Measurements from ENCODE around the gene BUD23.
"Not testable (repeated sequence)": the region's sequence is repeated elsewhere in the genome, so short reads cannot be mapped to it uniquely, and the experiment has no call there.

The BUD23 gene, protein sequence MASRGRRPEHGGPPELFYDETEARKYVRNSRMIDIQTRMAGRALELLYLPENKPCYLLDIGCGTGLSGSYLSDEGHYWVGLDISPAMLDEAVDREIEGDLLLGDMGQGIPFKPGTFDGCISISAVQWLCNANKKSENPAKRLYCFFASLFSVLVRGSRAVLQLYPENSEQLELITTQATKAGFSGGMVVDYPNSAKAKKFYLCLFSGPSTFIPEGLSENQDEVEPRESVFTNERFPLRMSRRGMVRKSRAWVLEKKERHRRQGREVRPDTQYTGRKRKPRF

DNA sequence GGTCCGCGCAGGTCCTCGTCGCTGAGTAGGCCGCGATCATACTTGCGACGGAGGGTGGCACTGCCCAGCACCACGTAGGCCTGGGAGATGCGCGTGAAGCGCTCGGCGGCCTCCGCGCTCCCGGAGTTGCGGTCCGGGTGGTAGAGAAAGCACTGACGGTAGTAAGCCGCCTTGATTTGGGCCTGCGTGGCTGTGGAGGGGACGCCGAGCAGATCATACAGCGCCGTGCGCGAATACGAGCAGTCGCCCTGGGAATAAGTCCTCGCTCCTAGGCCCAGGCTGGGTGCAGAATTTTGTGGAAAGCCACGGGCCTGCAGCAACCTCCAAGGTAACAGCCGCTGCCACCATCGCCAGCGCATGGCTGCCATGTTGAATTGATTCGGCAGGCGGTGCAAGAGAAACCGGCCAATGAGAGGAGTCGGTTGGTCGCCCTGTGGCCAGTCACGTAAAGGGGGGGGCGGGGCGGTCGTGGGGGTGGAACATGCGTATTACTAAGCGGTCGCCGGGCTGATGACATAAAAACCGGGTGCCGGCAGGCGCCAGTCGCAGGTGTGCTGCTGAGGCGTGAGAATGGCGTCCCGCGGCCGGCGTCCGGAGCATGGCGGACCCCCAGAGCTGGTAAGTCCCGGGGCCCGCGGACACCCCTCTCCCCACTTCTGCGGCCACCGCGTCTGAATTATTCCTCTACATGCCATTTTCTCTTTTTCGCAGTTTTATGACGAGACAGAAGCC is at the start of gene BUD23, which contains the start of gene DNAJC30:
TSS of gene BUD23 (plus strand) at position 542 of the 732 bp plus-strand sequence. CDS start at position 571, 29 bp downstream.
TSS of gene DNAJC30 (minus strand) at position 398 of the 732 bp plus-strand sequence. CDS start at position 368, 30 bp downstream.
- DNase-seq: peak; percentile 95

DNA sequence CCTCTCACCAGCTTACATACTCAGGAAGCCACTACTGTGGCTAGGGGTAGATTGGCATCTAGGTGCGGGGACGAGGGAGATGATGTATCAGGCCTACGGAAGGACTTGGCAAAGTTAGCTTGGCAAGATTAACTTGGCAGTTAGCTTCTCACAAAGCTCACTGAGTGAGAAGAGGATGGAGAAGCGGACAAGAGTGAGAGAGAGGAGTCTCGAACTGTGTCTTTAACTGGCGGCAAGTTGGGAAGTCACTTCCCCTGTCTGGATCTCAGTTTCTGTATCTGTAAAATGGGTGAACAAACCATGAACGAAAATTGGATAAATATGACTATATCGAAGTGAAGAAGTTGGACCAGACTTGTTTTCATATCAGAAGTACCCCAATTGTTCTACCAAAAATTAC is 49.6 kb upstream of the BUD23 start:
- no peak for DNase-seq

DNA sequence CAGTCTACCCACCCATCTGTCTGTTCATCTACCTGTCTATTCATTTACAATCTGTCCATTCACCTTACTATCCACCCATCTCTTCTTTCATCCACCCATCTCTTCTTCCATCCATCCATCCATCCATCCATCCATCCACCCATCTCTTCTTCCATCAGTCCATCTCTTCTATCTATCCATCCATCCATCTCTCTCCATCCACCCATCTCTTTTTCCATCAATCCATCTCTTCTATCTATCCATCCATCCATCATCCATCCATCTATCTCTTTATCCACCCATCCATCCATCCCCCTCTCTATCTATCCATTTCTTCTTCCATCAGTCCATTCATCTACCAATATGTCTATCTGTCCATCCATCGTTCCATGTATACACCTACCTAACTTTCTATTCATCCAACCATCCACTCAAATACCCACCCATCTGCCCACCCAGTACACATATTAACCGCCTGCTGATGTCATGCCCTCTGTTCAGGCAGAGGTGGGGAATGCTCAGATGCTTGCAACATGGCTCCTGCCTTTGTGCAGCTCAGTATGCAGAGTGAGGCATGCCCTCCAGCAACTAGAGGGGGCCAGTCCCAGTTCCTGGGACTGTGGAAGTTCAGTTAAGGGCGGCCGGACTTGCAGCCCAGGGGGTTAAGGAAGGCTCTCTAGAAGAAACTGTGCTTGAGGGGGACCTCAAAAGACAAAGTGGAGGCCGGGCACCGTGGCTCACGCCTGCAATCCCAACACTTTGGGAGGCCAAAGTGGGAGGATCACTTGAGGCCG is 47.8 kb upstream of the BUD23 start:
- no peak for DNase-seq

DNA sequence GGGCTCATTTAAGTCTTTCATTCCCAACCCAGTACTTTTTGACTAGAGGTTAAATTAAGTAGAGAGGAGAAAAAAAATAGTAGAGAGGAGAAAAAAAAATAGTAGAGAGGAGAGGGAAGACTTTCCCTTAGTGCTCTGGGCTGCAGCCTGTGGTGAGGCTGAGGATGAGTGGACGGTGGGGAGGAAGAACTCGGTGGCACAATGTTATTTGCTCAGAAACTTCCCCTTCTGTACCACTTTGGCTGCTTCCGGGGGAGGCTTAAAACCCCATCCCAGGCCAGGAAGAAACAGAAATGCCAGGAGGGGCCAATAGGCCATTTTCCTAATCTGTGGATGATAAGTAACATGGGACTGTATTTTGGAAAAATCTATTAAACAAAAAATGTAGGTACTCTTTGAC is 44.5 kb upstream of the BUD23 start:
- no peak for DNase-seq

DNA sequence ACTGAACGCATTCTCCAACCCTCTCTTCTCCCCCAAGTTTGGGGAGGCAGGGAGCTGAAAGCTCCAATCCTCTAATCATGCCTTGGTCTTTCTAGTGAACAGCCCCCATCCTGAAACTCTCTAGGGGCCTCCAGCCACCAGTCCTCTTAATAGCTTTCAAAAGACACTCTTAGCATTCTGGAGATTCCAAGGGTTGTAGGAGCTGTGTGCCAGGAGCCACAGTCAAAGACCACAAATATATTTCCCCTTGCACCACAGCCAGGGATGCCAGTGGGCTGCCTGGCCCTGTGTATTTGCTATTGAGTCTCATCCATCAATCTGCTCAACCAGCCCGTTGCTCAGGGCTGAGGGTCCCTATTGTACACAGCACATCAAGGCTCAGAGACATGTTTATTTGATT is 40.6 kb upstream of the BUD23 start:
- no peak for DNase-seq

DNA sequence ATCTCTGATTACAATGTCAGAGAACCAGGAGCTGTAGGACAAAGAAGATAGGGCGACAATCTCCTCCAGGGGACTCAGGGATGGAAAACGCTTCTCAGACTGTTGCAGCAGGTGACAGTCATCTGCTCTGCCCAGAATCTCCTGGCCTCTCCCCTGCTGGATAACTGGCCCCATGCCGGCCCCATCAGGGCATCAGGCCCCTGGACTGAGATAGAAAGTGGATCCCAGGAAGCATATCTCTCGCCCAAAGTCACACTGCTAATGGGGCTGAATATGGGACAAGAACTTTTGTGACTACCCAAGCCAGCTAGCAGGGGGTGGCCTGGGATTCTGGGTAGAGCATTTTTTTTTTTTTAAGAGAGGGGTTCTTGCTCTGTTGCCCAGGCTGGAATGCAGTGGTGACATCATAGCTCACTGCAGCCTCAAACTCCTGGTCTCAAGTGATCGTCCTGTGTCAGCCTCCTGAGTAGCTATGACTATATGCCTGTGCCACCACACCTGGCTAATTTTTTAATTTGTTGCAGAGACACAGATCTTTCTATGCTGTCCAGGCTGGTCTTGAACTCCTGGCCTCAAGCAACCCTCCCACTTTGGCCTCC is 38.6 kb upstream of the BUD23 start:
- no peak for DNase-seq

DNA sequence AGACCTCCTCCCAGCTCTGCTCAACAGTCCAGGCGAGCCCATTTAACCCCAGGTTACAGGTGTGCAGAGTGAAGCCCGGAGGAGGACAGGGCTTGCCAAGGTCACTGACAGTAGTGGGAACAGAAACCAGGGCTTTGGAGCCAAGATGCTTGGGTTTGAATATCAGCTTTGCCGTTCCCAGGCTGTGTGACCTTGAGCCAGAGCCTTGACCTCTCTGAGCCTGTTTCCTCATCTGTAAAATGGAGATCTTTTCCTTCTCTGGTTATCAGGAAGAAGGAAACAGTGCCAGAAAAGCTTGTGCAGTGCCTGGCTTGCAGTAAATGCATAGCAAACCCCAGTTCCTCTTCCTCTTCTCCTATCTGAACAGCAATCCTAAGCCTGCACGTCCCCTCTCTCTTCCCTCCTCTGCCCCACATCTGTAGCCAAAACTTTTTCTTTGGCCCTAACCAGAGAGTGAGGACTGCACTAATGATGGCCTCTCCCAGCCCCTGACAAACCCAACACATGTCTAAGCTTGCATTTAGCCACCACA is 37.7 kb upstream of the BUD23 start:
- no peak for DNase-seq

DNA sequence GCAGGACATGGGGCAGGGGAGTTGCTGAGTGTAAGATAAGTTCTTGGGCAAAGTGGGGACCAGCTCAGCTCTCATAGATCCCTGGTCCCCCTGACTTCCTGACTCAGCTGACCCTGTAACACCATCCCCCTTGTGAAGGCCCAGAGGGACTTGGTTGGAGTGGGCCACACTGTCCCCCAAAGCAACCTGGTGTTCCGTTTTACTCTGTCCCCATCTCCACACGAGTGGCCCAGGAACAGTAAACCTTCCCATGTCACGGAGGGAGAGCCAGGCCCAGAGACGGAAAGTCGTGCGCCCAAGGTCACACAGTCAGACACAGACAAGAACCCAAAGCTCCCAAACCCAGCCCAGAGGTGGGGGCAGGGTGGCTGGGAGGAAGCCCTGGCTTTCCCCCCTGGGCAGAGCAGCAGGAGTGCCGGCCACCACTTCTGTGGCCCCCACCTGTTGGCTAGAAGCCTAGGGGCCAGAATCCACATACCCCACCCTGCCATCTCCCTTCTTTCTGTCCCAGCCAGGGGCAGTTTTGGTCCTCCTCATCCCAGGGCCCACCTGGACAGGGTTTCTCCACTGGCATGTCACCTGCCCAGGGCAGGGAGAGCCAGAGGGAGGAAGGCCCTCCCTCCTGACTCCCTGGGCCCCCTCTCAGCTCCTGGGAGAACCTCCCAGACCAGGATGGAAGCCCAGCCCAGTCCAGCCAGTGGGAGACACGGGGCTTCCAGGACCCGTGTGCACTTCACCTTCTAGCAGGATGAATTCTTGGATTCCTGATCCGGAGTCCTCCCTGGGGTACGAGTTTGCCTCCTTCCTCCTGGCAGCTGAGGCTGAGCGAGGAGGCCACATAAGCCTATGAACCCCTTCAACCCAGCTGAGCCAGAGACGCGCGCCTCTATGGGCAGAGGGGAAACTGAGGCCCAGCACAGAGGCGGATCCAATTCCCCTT is 36.3 kb upstream of the BUD23 start:
- DNase-seq: no peak

DNA sequence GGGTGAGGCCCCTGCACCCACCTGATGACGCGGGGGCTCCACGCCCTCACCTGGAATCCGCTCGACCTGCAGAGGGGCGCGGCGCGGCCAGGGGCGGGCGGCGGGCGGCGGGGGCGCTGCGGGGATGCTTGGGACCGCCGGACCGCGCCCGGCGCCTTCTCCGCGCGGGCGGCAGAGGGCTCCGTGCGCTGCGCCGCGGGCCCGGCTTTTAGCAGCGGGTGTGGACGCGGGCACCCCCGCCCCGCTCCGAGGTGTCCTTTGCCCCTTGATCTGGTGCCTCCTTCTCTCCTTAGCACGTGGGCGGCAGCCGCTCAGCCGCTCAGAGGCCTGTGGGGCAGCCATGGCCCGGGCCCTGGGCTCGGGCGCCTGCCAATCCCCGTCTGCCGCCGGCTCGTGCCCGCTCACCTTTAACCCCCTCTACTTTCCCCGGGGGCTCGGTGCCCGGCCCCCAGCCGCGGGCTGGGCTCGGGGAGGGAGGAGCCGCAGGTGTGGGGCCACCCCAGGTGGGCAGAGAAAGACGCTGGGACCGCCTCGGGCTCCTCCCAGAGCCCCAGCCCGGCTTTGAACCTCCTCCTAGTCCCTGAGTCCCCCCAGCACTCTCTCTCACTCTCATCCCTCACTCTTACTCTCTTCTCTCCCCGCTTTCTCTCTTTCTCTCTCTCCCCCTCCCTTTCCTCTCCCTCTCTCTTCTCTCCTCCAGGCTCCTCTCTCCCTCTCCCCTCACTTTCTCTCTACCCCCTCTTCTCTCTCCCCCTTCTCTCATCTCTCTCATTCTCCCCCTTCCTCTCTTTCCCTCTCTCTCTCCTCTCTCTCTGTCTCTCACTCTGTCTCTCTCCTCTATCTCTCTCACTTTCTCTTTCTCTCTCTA is 35.4 kb upstream of the BUD23 start:
- DNase-seq: no peak

DNA sequence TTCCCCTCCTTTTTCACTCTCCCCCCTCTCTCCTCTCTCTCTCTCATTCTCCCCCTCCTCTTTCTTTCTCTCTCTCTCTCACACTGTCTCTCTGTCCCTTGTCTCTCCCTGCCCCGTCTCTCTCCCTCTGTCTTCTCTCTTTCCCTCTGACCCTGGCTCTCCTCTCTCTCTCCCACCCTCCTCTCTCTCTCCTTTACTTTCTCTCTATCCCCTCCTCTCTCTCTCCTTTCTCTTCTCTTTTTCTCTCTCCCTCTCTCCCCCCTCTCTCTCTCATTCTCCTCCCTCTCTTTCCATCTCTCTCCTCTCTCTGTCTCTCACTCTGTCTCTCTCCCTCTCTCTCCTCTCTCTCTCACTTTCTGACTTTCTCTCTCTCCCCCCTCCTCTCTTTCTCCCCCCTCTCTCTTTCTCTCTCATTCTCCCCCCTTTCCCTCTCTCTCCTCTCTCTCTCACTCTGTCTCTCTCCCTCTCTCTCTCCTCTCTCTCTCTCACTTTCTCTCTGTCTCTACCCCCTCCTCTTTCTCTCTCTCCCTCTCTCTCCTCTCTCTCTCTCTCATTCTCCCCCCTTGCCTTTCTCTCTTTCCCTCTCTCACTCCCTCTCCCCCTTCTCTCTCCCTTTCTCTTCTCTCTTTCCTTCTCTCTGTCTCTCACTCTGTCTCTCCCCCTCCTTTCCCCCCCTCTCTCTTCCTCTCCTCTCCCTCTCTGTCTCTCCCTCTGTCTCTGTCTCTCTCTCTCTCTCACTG is 34.6 kb upstream of the BUD23 start:
- no peak for DNase-seq

DNA sequence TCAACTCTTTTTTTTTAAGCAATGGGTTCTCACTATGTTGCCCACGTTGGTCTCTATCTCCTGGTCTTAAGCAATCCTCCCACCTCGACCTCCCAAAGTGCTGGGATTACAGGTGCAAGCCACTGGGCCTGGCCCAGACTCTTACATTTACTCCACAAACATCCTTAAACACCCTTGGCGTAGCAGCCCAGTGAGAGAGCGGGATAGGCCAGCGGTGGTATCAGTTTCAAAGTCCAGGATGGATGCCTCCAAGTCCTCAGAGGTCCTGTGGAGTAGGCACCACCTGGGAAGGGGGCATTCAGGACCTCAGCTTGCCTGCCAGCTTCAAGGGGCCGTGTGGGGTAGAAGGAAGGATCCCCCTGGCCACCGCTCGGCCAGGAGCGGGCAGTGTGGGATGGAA is 33.8 kb upstream of the BUD23 start:
- no peak for DNase-seq

DNA sequence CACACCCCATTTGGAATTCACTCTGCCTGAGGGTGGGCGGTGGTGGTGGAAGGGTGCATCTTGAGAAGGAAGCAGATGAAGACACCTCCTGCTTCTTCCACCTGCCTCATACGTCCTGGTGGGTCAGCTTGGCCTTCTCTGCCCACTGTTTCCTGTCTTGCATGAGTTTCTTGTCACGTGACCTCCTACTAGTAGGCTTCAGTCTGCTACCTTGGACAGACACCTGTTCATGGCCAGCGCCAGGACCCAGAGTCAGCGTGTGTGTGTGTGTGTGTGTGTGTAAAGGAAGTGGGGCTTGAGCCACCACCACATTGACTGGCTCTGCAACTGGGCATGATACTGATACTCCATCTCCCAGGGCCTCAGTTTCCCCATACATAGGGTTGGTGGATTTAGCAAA is 32.9 kb upstream of the BUD23 start:
- DNase-seq: no peak

DNA sequence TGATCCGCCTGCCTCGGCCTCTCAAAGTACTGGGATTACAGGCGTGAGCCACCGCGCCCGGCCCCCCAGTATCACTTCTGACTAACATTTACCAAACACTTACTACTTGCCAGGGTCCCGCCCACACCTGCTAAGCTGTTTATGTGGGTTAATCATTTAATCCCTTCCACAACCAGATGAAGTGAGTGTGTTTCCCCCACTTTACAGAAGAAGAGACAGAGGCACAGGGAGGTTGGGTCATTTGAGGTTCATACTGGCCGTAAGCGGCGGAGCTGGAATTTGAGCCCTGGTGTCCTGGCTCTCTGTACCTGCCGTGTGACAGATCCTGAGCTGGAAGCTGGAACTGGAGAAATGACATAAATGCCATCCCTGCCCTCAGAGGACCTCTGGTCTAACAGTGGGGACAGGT is 30.9 kb upstream of the BUD23 start:
- DNase-seq: no peak

DNA sequence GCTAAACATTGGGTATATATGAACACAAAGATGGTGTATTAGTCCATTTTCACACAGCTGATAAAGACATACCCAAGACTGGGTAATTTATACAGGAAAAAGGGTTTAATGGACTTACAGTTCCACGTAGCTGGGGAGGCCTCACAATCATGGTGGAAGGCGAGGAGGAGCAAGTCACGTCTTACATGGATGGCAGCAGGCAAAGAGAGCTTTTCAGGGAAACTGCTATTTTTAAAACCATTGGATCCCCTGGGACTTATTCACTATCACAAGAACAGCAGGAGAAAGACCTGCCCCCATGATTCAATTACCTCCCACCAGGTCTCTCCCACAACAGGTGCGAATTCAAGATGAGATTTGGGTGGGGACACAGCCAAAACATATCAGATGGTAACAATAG is 28.1 kb upstream of the BUD23 start:
- DNase-seq: not testable (repeated sequence)

DNA sequence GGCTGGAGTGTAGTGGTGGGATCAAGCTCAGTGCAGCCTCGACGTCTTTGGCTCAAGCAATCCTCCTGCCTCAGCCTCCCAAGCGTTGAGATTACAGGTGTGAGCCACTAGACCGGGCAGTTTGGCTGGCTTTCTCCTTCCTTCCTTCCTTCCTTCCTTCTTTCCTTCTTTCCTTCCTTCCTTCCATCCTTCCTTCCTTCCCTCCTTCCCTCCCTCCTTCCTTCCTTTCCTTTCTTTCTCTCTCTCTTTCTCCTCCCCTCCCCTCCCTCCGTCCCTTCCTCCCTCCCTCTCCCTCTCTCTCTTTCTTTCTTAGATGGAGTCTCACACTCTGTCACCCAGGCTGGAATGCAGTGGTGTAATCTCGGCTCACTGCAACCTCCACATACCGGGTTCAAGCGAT is 23.4 kb upstream of the BUD23 start:
- DNase-seq: no peak

DNA sequence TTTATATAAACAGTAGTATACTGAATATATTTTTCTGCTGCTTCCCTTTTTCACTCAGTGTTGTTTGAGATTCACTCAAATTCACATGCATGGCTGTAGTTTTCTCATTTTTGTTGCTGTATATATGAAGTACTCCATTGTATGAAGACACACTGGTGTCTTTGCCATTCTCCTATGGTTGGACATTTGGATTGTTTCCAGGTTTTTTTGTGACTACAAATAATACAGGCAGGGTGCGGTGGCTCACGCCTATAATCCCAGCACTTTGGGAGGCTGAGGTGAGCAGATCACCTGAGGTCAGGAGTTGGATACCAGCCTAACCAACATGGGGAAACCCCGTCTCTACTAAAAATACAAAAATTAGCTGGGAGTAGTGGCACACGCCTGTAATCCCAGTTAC is 22.8 kb upstream of the BUD23 start:
- DNase-seq: not testable (repeated sequence)

DNA sequence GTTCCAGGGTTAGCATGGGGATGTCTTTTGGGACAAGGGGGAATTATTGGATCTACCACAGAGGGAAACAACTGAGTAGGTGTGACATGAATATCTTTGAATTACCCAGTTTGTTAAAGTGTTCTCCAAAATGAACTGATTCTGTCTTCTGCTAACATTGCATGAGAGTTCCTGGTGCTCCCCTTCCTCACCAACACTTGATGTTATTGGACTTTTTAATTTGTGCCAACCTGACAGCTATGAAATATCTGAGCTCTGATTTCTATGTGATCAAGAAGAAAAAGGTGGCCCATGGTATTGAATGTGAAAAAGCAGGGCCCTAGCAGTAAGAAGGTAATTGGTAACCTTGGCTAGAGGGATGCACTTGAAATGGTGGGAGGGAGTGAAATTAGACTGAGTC is 20.4 kb upstream of the BUD23 start:
- DNase-seq: no peak

DNA sequence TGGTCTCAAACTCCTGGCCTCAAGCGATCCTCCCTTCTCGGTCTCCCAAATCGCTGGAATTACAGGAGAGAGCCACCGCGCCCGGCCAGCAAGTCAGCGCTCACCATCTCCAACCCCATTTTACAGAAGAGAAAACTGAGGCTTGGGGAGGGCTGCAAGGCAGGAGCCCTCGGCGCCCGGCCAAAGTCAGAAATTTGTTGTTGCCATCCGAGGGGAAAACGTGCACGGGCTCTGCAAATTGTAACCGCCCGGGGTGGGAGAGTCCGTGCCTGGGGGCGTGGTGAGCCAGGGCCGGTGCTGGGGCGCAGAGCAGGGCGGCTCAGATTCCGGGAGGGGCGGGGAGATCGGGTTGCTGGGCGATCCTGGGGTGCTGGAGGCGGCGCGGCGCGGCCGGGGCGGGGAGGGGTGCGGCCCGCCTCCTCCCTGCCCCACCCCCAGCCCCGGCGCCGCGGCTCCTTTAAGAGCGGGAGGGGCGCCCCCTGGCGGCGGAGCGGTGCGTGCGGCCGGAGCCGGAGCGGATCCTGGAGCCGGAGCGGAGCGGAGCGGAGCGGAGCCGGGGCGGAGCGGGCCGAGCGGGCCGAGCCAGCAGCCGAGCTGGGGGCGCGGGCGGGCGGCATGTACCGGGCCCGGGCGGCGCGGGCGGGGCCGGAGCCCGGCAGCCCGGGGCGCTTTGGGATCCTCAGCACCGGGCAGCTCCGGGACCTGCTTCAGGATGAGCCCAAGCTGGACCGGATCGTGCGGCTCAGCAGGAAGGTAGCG is 15.9 kb upstream of the BUD23 start, which contains the start of gene VPS37D:
TSS of gene VPS37D (plus strand) at position 488 of the 759 bp plus-strand sequence. CDS start at position 616, 128 bp downstream.
- DNase-seq: peak; percentile 65
